Measurements from ENCODE around the gene CNR2.
"Not testable (repeated sequence)": the region's sequence is repeated elsewhere in the genome, so short reads cannot be mapped to it uniquely, and the experiment has no call there.

CNR2 gene

GRCh38 chr1:23916209-23917131, 3.3 kb upstream of the CNR2 start:
- peak; percentile 95 for DNase-seq

- DNase-seq: no peak
These were observed 2.3 kb upstream of the CNR2 start for GRCh38 chr1:23915466-23915865.

DNA sequence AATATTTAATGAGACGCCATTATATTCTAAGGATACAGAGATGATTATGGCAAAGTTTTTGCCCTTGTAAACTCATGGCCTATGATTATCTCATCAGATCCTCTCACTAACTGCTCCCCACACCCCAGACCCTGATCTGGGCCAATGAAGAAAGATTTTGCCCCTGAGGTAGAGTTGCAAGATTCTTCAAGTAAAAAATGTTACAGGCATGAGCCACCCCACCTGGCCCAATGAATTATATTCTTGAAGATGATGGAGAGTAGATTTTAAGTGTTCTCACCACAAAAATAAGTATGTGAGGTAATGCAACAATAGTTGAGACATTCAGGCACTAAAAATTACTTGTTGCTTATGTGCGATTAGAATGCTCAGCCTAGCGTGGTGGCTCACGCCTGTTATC, 1.8 kb upstream of the CNR2 start:
- DNase-seq: no peak

DNA sequence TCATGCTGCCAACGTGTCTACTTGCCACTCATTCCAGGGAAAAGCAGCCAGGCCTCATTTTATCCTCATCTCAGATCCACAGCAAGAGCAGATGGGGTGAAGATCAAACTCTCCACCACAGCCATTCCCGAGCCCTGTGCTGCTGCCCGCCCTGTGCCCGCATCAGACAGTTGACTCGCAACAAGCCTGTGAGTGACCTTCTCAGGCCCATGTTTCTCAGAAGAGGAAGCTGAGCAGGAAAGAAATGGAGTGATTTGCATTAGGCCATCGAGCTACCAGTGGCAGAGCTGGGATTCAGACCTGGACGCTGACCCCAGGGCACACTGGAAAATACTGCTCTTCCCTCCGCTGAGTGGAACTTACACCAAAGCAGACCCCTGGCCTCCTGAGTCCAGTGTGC, 1.2 kb downstream of the CNR2 start:
- DNase-seq: no peak

DNA sequence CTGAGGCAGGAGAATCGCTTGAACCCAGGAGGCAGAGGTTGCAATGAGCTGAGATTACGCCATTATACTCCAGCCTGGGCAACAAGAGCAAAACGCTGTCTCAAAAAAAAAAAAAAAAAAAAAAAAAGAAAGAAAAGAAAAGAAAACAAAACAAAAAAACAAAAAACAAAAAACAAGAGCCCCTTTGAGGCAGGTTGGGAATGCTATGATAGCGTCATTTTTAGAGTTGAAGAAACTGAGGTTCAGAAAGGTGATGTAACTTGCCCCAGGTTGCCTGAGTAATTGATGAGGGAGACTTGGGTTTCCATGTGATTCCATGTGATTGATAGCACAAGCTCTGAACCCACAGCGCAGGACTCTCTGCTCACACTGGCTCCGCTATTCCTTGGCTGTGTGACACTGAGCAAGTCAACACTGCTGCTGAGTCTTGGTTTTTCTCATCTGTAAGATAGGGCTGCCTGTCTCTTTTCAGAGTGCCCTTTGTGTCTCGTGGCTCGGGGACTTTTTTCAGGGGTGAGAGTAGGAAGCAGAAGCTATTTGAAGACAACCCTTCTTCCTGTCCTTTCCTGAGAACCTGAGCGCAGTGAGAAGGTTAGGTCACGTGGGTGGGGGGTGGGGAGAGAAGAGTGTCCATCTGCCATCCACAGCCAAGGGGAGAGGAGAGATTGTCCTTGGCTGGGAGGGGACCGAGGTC, 2.5 kb downstream of the CNR2 start:
- no peak for DNase-seq

DNA sequence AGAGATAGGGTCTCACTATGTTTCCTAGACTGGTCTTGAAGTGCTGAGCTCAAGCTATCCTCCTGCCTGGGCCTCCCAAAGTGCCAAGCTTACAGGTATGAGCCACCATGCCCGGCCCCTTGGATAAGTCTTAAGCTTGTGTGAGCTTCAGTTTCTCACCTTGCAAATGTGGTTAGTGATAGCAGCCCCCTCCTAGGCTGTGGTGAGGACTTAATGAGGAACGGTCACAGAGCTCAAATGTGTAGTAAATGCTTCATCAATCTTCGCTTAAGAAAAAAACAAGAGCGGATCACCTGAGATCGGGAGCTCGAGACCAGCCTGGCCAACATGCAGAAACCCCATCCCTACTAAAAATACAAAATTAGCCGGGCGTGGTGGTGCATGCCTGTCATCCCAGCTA, 3.0 kb downstream of the CNR2 start:
- DNase-seq: no peak

- no peak for DNase-seq
These were observed 3.8 kb downstream of the CNR2 start for GRCh38 chr1:23909412-23909811.

DNA sequence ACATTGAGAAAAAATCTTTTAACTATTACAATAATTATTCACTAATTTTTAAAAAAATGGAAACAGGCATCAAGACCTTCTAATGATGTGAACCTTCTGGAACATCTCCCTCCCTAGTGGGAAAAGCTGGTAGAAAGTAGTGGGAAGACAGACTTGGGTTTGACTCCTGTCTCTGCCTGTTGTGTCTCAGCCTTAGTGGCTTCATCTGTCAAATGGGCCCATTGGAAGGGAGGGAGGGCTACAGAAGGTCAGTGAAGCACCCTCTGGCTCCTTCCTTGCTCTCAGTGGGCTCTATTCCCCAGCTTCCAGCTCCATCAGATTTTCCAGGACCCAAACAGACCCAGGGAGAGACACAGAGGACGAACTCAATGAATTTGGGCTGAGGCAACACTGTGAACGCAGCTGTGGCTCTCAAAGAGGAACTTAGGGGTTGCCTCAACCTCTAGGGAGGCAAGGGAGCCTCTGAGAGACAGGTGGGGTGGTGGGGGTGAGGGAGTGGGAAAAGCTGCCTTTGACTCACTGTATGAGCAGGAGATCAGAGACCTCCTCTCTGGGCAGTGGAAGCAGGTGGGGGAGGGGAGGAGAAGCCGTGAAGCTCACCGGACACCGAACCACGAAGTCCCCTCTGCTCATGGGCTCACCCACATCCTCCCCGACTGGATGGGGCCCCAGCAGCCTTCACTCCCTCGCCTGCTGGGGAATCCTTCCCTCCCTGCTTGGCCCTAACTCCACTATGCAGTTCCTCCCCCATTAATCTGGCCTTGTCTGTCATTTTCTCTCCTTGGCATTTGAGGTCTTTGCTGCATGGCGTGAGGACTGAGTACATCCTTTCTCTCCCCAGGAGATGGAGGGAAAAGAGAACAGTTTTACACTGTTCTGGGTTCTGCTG, 4.5 kb downstream of the CNR2 start:
- no peak for DNase-seq

DNA sequence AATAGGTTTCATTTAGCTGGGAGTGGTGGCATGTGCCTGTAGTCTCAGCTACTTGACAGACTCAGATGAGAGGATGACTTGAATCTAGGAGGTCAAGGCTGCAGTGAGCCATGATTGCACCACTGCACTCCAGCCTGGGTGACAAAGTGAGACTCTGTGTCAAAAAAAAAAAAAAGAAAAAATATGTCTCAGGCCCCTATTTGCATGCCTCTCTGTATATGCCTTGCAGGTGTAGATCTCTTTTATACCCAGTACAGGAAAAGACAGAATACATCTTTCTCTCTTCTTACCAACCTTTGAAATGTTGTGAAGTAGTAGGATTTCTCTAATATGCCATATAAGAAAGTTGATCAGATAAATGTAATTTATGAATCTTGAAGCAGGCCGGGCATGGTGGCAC, 6.4 kb downstream of the CNR2 start:
- DNase-seq: no peak

DNA sequence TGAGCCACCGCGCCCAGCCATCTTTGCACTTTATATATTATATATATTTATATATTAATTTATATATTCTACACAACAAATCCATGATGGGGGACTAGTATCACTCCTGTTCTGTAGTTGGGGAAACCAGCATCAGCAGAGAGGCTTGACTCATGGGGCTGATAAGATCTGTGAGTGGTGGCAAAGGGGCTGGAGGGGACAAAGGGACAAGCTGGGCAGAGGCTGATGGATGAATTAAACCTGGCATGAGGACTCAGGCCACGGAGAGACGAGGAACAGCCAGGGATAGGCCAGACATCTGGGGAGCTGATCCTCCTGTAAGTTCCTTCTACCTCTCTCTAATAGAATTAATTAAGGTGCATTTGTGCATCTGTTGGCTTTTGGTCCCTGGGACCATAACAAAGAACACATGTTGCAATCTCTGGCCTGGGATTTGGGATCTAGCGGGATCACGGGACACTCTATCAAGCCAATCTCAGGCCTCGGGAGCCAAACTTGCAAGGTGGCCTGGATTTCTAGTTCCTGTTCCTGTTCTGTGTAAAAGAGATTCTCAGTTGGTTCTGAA, 7.6 kb downstream of the CNR2 start:
- no peak for DNase-seq

DNA sequence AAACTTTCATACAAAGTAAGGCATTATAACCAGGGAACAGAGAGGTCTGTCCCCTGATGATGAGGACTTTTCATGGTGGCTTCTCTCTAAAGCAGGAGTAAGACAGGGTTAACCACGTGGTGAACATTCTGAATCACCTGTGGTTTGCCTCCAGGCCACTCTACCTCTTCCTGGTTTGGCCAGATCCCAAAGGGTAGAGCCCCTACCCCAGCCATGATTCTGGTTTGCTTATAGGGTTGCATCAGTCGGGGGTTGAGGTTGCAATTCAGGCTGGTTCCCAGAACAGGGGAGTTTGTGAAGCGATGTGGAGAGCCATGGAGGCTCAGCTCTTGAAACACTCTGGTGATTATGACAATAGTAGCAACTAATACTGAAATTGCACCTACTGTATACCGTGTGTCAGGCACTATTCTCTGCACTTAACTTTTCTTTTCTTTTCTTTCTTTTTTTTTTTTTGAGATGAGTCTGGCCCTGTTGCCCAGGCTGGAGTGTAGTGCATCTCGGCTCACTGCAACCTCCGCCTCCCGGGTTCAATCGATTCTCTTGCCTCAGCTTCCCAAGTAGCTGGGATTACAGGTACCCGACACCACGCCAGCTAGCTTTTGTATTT, 8.3 kb downstream of the CNR2 start:
- DNase-seq: peak; percentile 79

GRCh38 chr1:23903754-23904153, 9.4 kb downstream of the CNR2 start:
- no peak for DNase-seq

- no peak for DNase-seq
These were observed 10.6 kb downstream of the CNR2 start for GRCh38 chr1:23902321-23903278.

DNA sequence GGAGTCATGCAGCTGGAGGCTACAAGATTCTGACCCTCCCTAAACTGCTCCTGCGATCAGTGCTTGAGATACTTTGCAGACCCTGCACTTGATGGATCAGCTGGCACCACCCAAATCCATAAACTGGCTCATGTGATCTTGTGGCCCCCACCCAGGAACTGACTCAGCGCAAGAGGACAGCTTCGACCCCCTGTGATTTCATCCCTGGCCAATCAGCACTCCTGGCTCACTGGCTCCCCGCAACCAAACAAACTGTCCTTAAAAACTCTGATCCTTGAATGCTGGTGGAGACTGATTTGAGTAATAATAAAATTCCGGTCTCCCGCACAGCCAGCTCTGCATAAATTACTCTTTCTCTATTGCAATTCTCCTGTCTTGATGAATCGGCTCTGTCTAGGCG, 13.1 kb downstream of the CNR2 start:
- not testable (repeated sequence) for DNase-seq

DNA sequence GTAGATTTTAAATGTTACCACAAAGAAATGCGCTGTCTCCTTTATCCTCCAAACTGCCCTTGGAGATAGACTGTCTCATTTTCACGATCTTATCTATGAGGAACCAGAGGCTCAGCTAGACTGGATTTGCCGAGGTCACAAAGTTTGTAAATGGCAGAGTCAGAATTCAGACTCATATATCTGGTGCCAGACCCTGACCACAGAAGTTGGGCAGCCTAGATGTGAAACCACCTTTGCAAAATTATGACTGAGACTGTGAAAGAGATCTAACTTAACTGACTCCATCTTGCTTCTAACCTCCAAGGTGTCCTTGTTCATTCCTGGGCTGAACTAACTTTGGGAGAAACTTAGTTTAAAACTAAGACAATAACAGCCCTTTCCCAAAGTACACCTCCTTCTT, 14.1 kb downstream of the CNR2 start:
- DNase-seq: no peak

GRCh38 chr1:23897083-23897482, 16.1 kb downstream of the CNR2 start:
- no peak for DNase-seq

DNA sequence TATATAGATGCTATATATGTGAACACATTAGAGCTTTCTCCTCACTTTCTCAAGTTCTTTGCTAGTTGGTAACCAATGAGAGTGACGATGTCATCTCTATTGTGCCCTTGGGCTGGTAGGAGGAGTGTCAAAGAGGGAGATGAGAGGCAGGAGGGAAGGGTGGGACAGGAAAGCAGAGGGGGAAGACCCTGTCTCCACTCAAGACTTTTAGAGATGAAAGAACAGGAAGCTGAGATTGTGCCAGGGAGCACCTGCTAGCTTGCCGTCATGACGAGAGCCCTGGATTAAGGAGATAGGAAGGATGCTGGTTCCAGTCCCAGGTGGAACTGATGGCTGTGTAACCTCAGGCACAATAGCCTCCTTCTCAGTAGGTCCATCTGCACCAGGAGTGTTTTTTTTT, 16.7 kb downstream of the CNR2 start:
- no peak for DNase-seq

GRCh38 chr1:23895993-23896392, 17.2 kb downstream of the CNR2 start:
- DNase-seq: no peak

- no peak for DNase-seq
These were observed 18.1 kb downstream of the CNR2 start for GRCh38 chr1:23895082-23895481.

- DNase-seq: no peak
These were observed 24.1 kb downstream of the CNR2 start for GRCh38 chr1:23889074-23889473.

DNA sequence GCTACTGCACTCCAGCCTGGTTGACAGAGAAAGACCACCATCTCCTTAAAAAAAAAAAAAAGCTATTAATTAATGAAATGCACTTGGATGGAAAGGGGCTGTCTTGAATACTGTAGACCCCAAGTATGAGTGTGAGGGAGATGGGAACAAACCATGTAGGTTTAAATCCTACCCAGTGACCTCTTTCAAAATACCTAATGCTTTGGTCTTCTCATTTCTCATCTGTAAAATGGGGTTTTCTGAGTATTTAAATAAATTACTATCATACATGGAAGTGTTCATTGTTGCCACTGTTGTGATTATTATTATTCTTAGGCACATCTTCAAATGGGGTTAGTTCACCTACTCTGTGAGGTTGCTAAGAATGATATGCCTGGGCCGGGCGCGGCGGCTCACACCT, 27.9 kb downstream of the CNR2 start:
- DNase-seq: no peak
